ENCODE data around the gene EHD4.

GRCh38 chr15:41941644-41942415, 30.5 kb downstream of the EHD4 start:
- no peak for TF ChIP-seq CTCF (conservative IDR thresholded peaks at IDR 0.05 in 1 of 2, IDR thresholded peaks at IDR 0.05 in 1 of 2; ENCODE audit: low read depth in 1 of 2, low read length in 2 of 2)
- TF ChIP-seq EZH2 (IDR thresholded peaks at IDR 0.05; ENCODE audit: low read length, missing control alignments): no peak

Data from fibroblast of lung (primary cell).